Activated gamma-delta T cell (primary cell): ENCODE measurements around the gene LRRC8B.

ENCODE experiments used
- DNase-seq: peaks from one replicate; lab custom pipeline; 2025; lab: John Stamatoyannopoulos, UW

The LRRC8B gene

GRCh38 chr1:89633800-89634625 lies 109.4 kb downstream of the LRRC8B start:
- no peak for DNase-seq

GRCh38 chr1:89635825-89636815 lies 111.5 kb downstream of the LRRC8B start:
- DNase-seq: no peak

DNA sequence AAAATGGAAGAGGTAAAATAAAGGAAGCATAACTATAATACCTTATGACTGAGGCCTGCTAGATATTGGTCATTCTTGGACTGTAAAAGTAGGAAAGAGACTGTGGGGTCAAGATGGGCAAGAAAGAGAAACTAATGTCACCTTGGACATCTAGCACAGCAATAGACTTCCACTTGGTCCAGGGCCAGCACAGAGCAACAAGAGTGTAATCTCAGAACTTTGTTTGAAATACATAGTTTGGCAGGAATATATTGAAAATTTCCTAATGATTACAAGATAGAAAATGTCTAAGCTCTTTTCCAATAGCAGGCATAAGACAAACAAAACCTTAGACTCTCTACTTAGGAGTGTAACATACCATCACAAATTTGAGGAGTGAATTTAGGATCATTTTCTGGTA lies 112.9 kb downstream of the LRRC8B start:
- no peak for DNase-seq

DNA sequence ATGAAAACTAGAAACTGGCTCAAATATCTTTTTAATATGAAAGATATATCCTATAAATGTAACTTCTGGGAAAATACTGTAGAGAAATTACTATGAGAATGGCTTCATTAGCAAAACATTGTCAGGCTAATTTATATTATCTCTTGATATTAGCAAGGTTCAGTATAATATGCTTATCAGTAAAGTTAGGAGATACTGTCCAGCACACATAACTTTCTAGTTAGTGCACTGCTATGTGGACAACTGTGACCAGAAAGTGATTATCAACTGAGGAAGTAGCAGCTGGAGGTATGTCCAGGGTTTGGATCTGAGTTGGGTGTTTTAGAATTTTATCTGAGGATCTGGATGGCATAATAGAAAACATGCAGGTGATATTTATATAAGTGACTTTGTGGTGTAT lies 115.8 kb downstream of the LRRC8B start:
- no peak for DNase-seq

GRCh38 chr1:89641781-89642180 lies 117.2 kb downstream of the LRRC8B start:
- no peak for DNase-seq

- no peak for DNase-seq
Observed at GRCh38 chr1:89643577-89643976, 118.9 kb downstream of the LRRC8B start.

GRCh38 chr1:89644119-89644814 lies 119.6 kb downstream of the LRRC8B start:
- DNase-seq: no peak

DNA sequence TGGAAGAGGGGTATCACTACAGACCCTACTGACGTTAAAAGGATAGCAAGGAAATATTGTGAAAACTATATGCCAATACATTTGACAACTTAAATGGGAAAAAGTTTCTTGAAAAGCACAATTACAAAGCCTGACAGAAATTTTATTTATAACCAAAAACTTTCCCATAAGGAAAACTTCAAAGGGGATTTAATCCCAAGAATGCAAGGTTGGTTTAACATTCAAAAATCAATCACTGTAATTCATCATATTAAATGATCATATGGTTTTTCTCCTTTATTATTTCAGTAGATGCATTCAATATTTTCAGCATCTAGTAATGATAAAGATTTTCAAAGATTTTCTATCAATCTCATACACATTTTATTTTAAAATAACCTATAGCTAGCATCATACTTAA lies 121.6 kb downstream of the LRRC8B start:
- DNase-seq: no peak
